K562 (cell line): ENCODE measurements around the gene CMTM4. TPM values are rescaled to one million over a fixed set of nuclear protein-coding genes. Genes with fewer than 3 reads are reported as not detected.

Experiments
- ELK1 ChIP-seq: sonication (generic); formaldehyde crosslinking; IDR thresholded peaks from 2 replicates; pipeline ENCODE4 v1.8.1; 2022; ENCODE audit warnings: missing genetic modification reagents
- HSF4 ChIP-seq: fragments of 250-450 bp; sonication (Bioruptor Pico); IDR thresholded peaks from 2 replicates; pipeline ENCODE4 v2.1.2; 2022; ENCODE audit warnings: mild to moderate bottlenecking, moderate library complexity, borderline replicate concordance
- L3MBTL2 ChIP-seq: fragments of 450-650 bp; IDR thresholded peaks from 2 replicates; pipeline ENCODE4 v1.6.1; 2016; ENCODE audit warnings: mild to moderate bottlenecking, moderate library complexity
- MLLT1 ChIP-seq, 2 experiments: fragments of 450-650 bp; IDR thresholded peaks; 2 replicates each; pipeline ENCODE4 v1.6.1; 2016
- MYBL2 ChIP-seq, 2 experiments: fragments of 450-650 bp in 1 of 2; sonication (generic) in 1 of 2; formaldehyde crosslinking in 1 of 2; IDR thresholded peaks; 2 replicates each; pipeline versions ENCODE4 v1.6.1 to v1.8.1; 2017 to 2022; ENCODE audit warnings: borderline replicate concordance in 1 of 2, inconsistent platforms in 1 of 2, low read depth in 1 of 2, mild to moderate bottlenecking in 1 of 2, missing genetic modification reagents in 1 of 2, moderate library complexity in 1 of 2
- NKRF ChIP-seq: fragments of 450-650 bp; IDR thresholded peaks from 2 replicates; pipeline ENCODE4 v1.6.1; 2016; ENCODE audit warnings: borderline replicate concordance
- PCBP1 ChIP-seq: fragments of 200-400 bp; formaldehyde crosslinking; IDR thresholded peaks from 2 replicates; pipeline ENCODE4 v1.6.1; 2018; ENCODE audit warnings: mild to moderate bottlenecking, low read depth, low read length; ENCODE audit not compliant: poor library complexity, severe bottlenecking
- PHB ChIP-seq: fragments of 250-450 bp; sonication (Bioruptor Pico); IDR thresholded peaks from 2 replicates; pipeline ENCODE4 v1.5.0; 2021
- RAD21 ChIP-seq, 2 experiments: fragments of 250-450 bp in 1 of 2; fragments of 450-650 bp in 1 of 2; sonication (Bioruptor Pico) in 1 of 2; formaldehyde crosslinking in 1 of 2; IDR thresholded peaks in 1 of 2; conservative IDR thresholded peaks in 1 of 2; 2 replicates each; pipeline versions ENCODE4 v1.4.0 to v1.8.0; 2020 to 2022; ENCODE audit warnings: mild to moderate bottlenecking in 2 of 2, moderate library complexity in 1 of 2
- TCF7 ChIP-seq: sonication (generic); IDR thresholded peaks from 2 replicates; pipeline ENCODE4 v1.6.1; 2016; ENCODE audit warnings: antibody characterized with exemption, borderline replicate concordance
- TFE3 ChIP-seq: fragments of 450-650 bp; formaldehyde crosslinking; IDR thresholded peaks from 2 replicates; pipeline ENCODE4 v1.4.0; 2020; ENCODE audit warnings: mild to moderate bottlenecking, mixed read lengths
- ZNF143 ChIP-seq: sonication (generic); formaldehyde crosslinking; IDR thresholded peaks from 2 replicates; pipeline ENCODE4 v1.9.0; 2022; ENCODE audit warnings: mild to moderate bottlenecking, missing genetic modification reagents
- ZNF449 ChIP-seq: fragments of 250-450 bp; sonication (Bioruptor Pico); IDR thresholded peaks from 2 replicates; pipeline ENCODE4 v1.8.0; 2022; ENCODE audit warnings: moderate library complexity, mild to moderate bottlenecking, inconsistent platforms
- ZNF644 ChIP-seq: fragments of 200-800 bp; sonication (Bioruptor generic); IDR thresholded peaks from 2 replicates; pipeline ENCODE4 v1.6.1; 2016; ENCODE audit warnings: low read depth, missing genetic modification characterization, missing compliant biosample characterization
- ZNF699 ChIP-seq: fragments of 250-450 bp; sonication (Bioruptor Pico); IDR thresholded peaks from 2 replicates; pipeline ENCODE4 v1.8.0; 2021; ENCODE audit warnings: mild to moderate bottlenecking, moderate library complexity; ENCODE audit not compliant: insufficient replicate concordance
- ZNF780A ChIP-seq: fragments of 250-450 bp; sonication (Bioruptor Pico); IDR thresholded peaks from 2 replicates; pipeline ENCODE4 v1.5.0; 2021; ENCODE audit warnings: mild to moderate bottlenecking
- polyA plus RNA-seq, 8 experiments: library from polyadenylated mRNA; depleted of rRNA in 4 of 8; stranded (reverse) in 5 of 8; unstranded in 3 of 8; fragments of >200 nt; fragmentation: Nextera tagmentation in 2 of 8; fragmentation: Illumina TruSeq in 1 of 8; extraction: Ambion mirVana in 2 of 8; extraction: Trizol in 1 of 8; gene quantifications; 2 replicates each; pipeline versions ENCODE4 v1.2.1 to v1.2.3, GENCODE V29; 2011 to 2014; ENCODE audit warnings: inconsistent platforms in 1 of 8, missing spikeins in 1 of 8
- total RNA-seq, 7 experiments: library from RNA; depleted of rRNA in 6 of 7; stranded (reverse); fragments of >200 nt in 6 of 7; fragmentation: Illumina TruSeq in 2 of 7; extraction: Trizol in 2 of 7; gene quantifications; 2 replicates each; pipeline versions ENCODE4 v1.2.1 to v1.2.3, GENCODE V29; 2011 to 2021; ENCODE audit warnings: low replicate concordance in 1 of 7

The CMTM4 gene
- total and polyA plus RNA-seq, 9 of the 15 experiments (the other 6 are each of a cell fraction or from before 2014, with no cell fraction given), result 2.0 to 21.3 (median 12.5) TPM

GRCh38 chr16:66603537-66604375 is 92.8 kb downstream of the CMTM4 start (continued):
- TF ChIP-seq ELK1 (CRISPR knock-in tag) (no peak), MLLT1 (IDR thresholded peaks at IDR 0.05) (peak in 1 of 2 experiments; percentile 68; a peak in 1 of 4 replicates), NKRF (0 out of 2 replicates have a peak, but pooled peaks have one; percentile 60), RAD21 (CRISPR knock-in tag; conservative IDR thresholded peaks at IDR 0.05 in 1 of 2, IDR thresholded peaks at IDR 0.05 in 1 of 2) (no peak), ZNF143 (CRISPR knock-in tag) (peak; percentile 15; the same call in 1 of the 2 replicates), TFE3 (CRISPR knock-in tag) (no peak), ZNF644 (peak; percentile 58; the same call in 1 of the 2 replicates), MYBL2 (IDR thresholded peaks at IDR 0.05; ENCODE audit: low read depth) (no peak), MYBL2 (CRISPR knock-in tag; IDR thresholded peaks at IDR 0.05; ENCODE audit: borderline replicate concordance) (no peak), PCBP1 (peak; percentile 33), ZNF449 (peak; percentile 93), PHB (CRISPR knock-in tag) (no peak), L3MBTL2 (peak; percentile 13; the same call in 1 of the 2 replicates), HSF4 (CRISPR knock-in tag) (peak; percentile 51; the same call in 1 of the 2 replicates), ZNF780A (CRISPR knock-in tag) (no peak), ZNF699 (CRISPR knock-in tag) (no peak), TCF7 (no peak)
